ENCODE measurements around the gene CHST5.

CHST5 gene

GRCh38 chr16:75535901-75536300 is at the start of gene CHST5:
Gene CHST5, minus strand, starts transcription at chr16:75536108. Its CDS starts 5,724 bp downstream, at chr16:75530384.
- no peak for FAIRE-seq

- FAIRE-seq: no peak
These were observed 48.2 kb upstream of the CHST5 start for GRCh38 chr16:75584108-75584507.

- FAIRE-seq: no peak
These were observed 43.5 kb upstream of the CHST5 start for GRCh38 chr16:75579281-75579834.

GRCh38 chr16:75578725-75579124 is 42.8 kb upstream of the CHST5 start:
- no peak for FAIRE-seq

GRCh38 chr16:75578212-75578611 is 42.3 kb upstream of the CHST5 start:
- no peak for FAIRE-seq

- FAIRE-seq: no peak
These were observed 40.5 kb upstream of the CHST5 start for GRCh38 chr16:75576384-75576811.

- no peak for FAIRE-seq
These were observed 40.0 kb upstream of the CHST5 start for GRCh38 chr16:75575958-75576357.

GRCh38 chr16:75573955-75574354 is 38.0 kb upstream of the CHST5 start:
- no peak for FAIRE-seq

GRCh38 chr16:75572864-75573542 is 37.1 kb upstream of the CHST5 start:
- no peak for FAIRE-seq

GRCh38 chr16:75570396-75571065 is 34.6 kb upstream of the CHST5 start:
- FAIRE-seq: no peak

GRCh38 chr16:75567911-75568310 is 32.0 kb upstream of the CHST5 start:
- FAIRE-seq: no peak

GRCh38 chr16:75566758-75567255 is 30.9 kb upstream of the CHST5 start:
- no peak for FAIRE-seq

GRCh38 chr16:75566040-75566757 is 30.3 kb upstream of the CHST5 start, which contains the start of gene GABARAPL2:
Gene GABARAPL2, plus strand, starts transcription at chr16:75566379. Its CDS starts 108 bp downstream, at chr16:75566487.
- FAIRE-seq: no peak

- FAIRE-seq: no peak
These were observed 29.7 kb upstream of the CHST5 start for GRCh38 chr16:75565640-75566039.

- no peak for FAIRE-seq
These were observed 23.9 kb upstream of the CHST5 start for GRCh38 chr16:75559564-75560372.

- FAIRE-seq: no peak
These were observed 23.0 kb upstream of the CHST5 start for GRCh38 chr16:75558846-75559401.

- no peak for FAIRE-seq
These were observed 20.6 kb upstream of the CHST5 start for GRCh38 chr16:75556431-75556950.

- FAIRE-seq: no peak
These were observed 20.0 kb upstream of the CHST5 start, which contains the start of gene TMEM231 for GRCh38 chr16:75555707-75556430. Gene TMEM231, minus strand, starts transcription at chr16:75556252. Its CDS starts 43 bp downstream, at chr16:75556209.

GRCh38 chr16:75555213-75555706 is 19.4 kb upstream of the CHST5 start:
- FAIRE-seq: no peak

GRCh38 chr16:75552951-75553350 is 17.0 kb upstream of the CHST5 start:
- FAIRE-seq: no peak

Data from colon (tissue), 2 donors.